Measurements from ENCODE around the gene HSPB1.

GRCh38 chr7:76304888-76305375 is 2.5 kb downstream of the HSPB1 start:
- TF ChIP-seq EZH2phosphoT487 (IDR thresholded peaks at IDR 0.05; ENCODE audit: insufficient read depth, low read depth) (no peak), EZH2 (IDR thresholded peaks at IDR 0.05; ENCODE audit: insufficient read depth, poor library complexity, severe bottlenecking) (no peak)
